ENCODE measurements around the gene DCC.

The DCC gene

GRCh38 chr18:52678551-52678950, 338.6 kb downstream of the DCC start:
- H3K27ac ChIP-seq, result no peak overlapping the region
- no peak overlapping the region for H3K4me2 ChIP-seq
- no peaks in the 10 kb centered on the region for H3K36me3 ChIP-seq (ENCODE audit: insufficient read depth)
- no peak overlapping the region for H3K4me3 ChIP-seq (IDR thresholded peaks at IDR 0.05; ENCODE audit: insufficient read depth, low read depth, low read length)
- H4K20me1 ChIP-seq (ENCODE audit: insufficient read depth), result no peaks in the 10 kb centered on the region
- TF ChIP-seq CTCF (conservative IDR thresholded peaks at IDR 0.05; ENCODE audit: low read depth, low read length), result no peak
- H3K9ac ChIP-seq, result no peak overlapping the region
- H3K4me1 ChIP-seq (ENCODE audit: low read depth, poor library complexity, severe bottlenecking), result no peaks in the 10 kb centered on the region
- H2AFZ ChIP-seq (ENCODE audit: low read depth), result no peak overlapping the region
- H3K79me2 ChIP-seq (ENCODE audit: insufficient read depth, low read depth), result no peaks in the 10 kb centered on the region
- no peaks in the 10 kb centered on the region for H3K27me3 ChIP-seq (ENCODE audit: insufficient read depth, low read depth)

- Histone ChIP-seq H3K36me3 (ENCODE audit: insufficient read depth) (no peaks in the 10 kb centered on the region), H3K79me2 (ENCODE audit: insufficient read depth, low read depth) (no peaks in the 10 kb centered on the region), H3K4me1 (ENCODE audit: low read depth, poor library complexity, severe bottlenecking) (no peaks in the 10 kb centered on the region), H3K27me3 (ENCODE audit: insufficient read depth, low read depth) (no peaks in the 10 kb centered on the region), H3K4me2 (no peak overlapping the region), H2AFZ (ENCODE audit: low read depth) (no peak overlapping the region), H3K27ac (no peak overlapping the region), H3K9ac (no peak overlapping the region), H4K20me1 (ENCODE audit: insufficient read depth) (no peaks in the 10 kb centered on the region), H3K4me3 (IDR thresholded peaks at IDR 0.05; ENCODE audit: insufficient read depth, low read depth, low read length) (no peak overlapping the region)
- TF ChIP-seq CTCF (conservative IDR thresholded peaks at IDR 0.05; ENCODE audit: low read depth, low read length), result no peak
These were observed 339.4 kb downstream of the DCC start for GRCh38 chr18:52679354-52679753.

- no peak for TF ChIP-seq CTCF (conservative IDR thresholded peaks at IDR 0.05; ENCODE audit: low read depth, low read length)
- no peaks in the 10 kb centered on the region for H4K20me1 ChIP-seq (ENCODE audit: insufficient read depth)
- no peak overlapping the region for H3K9ac ChIP-seq
- no peak overlapping the region for H3K4me2 ChIP-seq
- no peaks in the 10 kb centered on the region for H3K79me2 ChIP-seq (ENCODE audit: insufficient read depth, low read depth)
- no peak overlapping the region for H3K4me3 ChIP-seq (IDR thresholded peaks at IDR 0.05; ENCODE audit: insufficient read depth, low read depth, low read length)
- no peak overlapping the region for H2AFZ ChIP-seq (ENCODE audit: low read depth)
- no peak overlapping the region for H3K27ac ChIP-seq
- no peaks in the 10 kb centered on the region for H3K36me3 ChIP-seq (ENCODE audit: insufficient read depth)
- H3K27me3 ChIP-seq (ENCODE audit: insufficient read depth, low read depth), result no peaks in the 10 kb centered on the region
- H3K4me1 ChIP-seq (ENCODE audit: low read depth, poor library complexity, severe bottlenecking), result no peaks in the 10 kb centered on the region
These were observed 342.3 kb downstream of the DCC start for GRCh38 chr18:52682260-52682659.

- Histone ChIP-seq H3K4me2 (no peak overlapping the region), H3K27ac (no peak overlapping the region), H2AFZ (ENCODE audit: low read depth) (no peak overlapping the region), H3K79me2 (ENCODE audit: insufficient read depth, low read depth) (no peaks in the 10 kb centered on the region), H3K4me3 (IDR thresholded peaks at IDR 0.05; ENCODE audit: insufficient read depth, low read depth, low read length) (no peak overlapping the region), H3K4me1 (ENCODE audit: low read depth, poor library complexity, severe bottlenecking) (no peaks in the 10 kb centered on the region), H3K9ac (no peak overlapping the region), H4K20me1 (ENCODE audit: insufficient read depth) (no peaks in the 10 kb centered on the region), H3K36me3 (ENCODE audit: insufficient read depth) (no peaks in the 10 kb centered on the region), H3K27me3 (ENCODE audit: insufficient read depth, low read depth) (no peaks in the 10 kb centered on the region)
- TF ChIP-seq CTCF (conservative IDR thresholded peaks at IDR 0.05; ENCODE audit: low read depth, low read length), result no peak
These were observed 345.3 kb downstream of the DCC start for GRCh38 chr18:52685316-52685715.

- H2AFZ ChIP-seq (ENCODE audit: low read depth), result no peak overlapping the region
- H3K4me2 ChIP-seq, result no peak overlapping the region
- H3K36me3 ChIP-seq (ENCODE audit: insufficient read depth), result no peaks in the 10 kb centered on the region
- no peaks in the 10 kb centered on the region for H4K20me1 ChIP-seq (ENCODE audit: insufficient read depth)
- H3K27ac ChIP-seq, result no peak overlapping the region
- no peaks in the 10 kb centered on the region for H3K27me3 ChIP-seq (ENCODE audit: insufficient read depth, low read depth)
- H3K4me1 ChIP-seq (ENCODE audit: low read depth, poor library complexity, severe bottlenecking), result no peaks in the 10 kb centered on the region
- H3K79me2 ChIP-seq (ENCODE audit: insufficient read depth, low read depth), result no peaks in the 10 kb centered on the region
- no peak for TF ChIP-seq CTCF (conservative IDR thresholded peaks at IDR 0.05; ENCODE audit: low read depth, low read length)
- H3K9ac ChIP-seq, result no peak overlapping the region
- H3K4me3 ChIP-seq (IDR thresholded peaks at IDR 0.05; ENCODE audit: insufficient read depth, low read depth, low read length), result no peak overlapping the region
These were observed 351.8 kb downstream of the DCC start for GRCh38 chr18:52691841-52692240.

Measured in KMS-11 (cell line).